ENCODE results near the gene QRICH2. TPM values are rescaled to one million over a fixed set of nuclear protein-coding genes. Genes with fewer than 3 reads are reported as not detected.

The QRICH2 gene
- total RNA-seq, 2 experiments from 2014 or later = 7.2 to 9.4 TPM

DNA sequence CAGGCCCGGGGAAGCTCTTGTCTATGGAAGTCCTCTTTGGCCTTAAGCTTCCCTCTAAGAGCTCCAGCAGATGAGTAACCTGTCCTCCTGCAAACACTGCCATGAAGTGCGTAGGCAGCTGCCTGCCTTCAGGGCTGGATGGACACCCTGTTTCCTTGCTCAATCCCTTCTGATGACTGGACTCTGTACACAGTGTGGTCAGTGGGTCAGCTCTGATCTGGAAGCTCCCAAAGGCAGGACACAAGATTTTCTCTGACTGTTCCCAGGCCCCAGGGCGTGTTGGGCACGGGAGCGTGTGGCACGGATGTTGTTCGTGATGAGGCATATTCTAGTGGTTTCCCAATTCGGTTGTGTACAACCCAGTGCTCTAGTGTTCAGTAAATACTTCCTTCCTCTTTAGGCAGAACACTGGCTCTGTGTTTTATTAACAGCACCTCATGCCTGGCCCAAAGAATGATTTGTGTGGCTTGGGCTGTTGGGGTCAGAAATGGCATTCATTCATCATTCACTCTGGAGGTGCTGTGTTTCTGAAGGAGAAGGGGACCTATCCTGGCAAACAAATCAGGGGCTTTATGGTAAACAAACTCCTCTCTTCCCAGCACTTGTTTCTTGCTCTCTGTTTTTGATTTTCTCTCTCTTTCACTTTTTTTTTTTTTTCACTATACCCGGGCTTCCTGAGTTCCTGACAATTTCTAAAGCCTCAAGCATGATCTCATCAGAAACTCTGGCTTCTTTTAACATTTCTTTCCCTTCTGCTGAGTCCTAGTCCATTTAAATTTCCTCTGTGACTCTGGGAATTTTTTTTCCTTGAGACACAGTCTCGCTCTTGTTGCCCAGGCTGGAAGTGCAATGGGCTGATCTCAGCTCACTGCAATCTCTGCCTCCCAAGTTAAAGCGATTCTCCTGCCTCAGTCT, 55.8 kb downstream of the QRICH2 start:
- H2AFZ ChIP-seq (ENCODE audit: low read length) = peak overlapping the region; percentile 75
- CTCF ChIA-PET (ENCODE audit: unreplicated experiment) = no interaction called here
- H3K4me2 ChIP-seq (ENCODE audit: low read length) = peak overlapping the region; percentile 25; the same call in 1 of the 2 replicates
- H3K27ac ChIP-seq (ENCODE audit: low read depth, low read length, poor library complexity, severe bottlenecking) = no peak overlapping the region
- no peaks in the 10 kb centered on the region for H4K20me1 ChIP-seq (ENCODE audit: insufficient read depth, low read length)
- intact Hi-C loops (cut with micrococcal nuclease; ENCODE audit: unreplicated experiment) = no loop called here
- BruUV-seq (replicated peaks) = no TSS peak
- no peaks in the 10 kb centered on the region for H3K36me3 ChIP-seq (ENCODE audit: insufficient read depth, low read length)
- no peaks in the 10 kb centered on the region for H3K79me2 ChIP-seq (ENCODE audit: insufficient read depth, low read depth, low read length)
- TF ChIP-seq CTCF (conservative IDR thresholded peaks at IDR 0.05; ENCODE audit: low read length) = no peak
- no peak for TF ChIP-seq EZH2phosphoT487 (IDR thresholded peaks at IDR 0.05; ENCODE audit: borderline replicate concordance, low read depth, low read length)
- H3K4me1 ChIP-seq (ENCODE audit: insufficient read depth, low read length, poor library complexity, severe bottlenecking) = peaks cover 12% of the 10 kb centered on the region
- DNase-seq (ENCODE audit: low spot score) = peak; percentile 41
- POLR2A ChIA-PET = interaction anchor here (0.5 to 9.4 kb wide), 2 partner anchors 10 to 182 kb away, joined by 5 to 71 read pairs; partner anchors contain the start of gene UBALD2
- no peaks in the 10 kb centered on the region for H3K9me2 ChIP-seq (ENCODE audit: insufficient read depth, low read length)
- no peak overlapping the region for H3K4me3 ChIP-seq (ENCODE audit: low read depth, low read length, poor library complexity, severe bottlenecking)
- no peaks in the 10 kb centered on the region for H3K9me3 ChIP-seq (ENCODE audit: low read length)

DNA sequence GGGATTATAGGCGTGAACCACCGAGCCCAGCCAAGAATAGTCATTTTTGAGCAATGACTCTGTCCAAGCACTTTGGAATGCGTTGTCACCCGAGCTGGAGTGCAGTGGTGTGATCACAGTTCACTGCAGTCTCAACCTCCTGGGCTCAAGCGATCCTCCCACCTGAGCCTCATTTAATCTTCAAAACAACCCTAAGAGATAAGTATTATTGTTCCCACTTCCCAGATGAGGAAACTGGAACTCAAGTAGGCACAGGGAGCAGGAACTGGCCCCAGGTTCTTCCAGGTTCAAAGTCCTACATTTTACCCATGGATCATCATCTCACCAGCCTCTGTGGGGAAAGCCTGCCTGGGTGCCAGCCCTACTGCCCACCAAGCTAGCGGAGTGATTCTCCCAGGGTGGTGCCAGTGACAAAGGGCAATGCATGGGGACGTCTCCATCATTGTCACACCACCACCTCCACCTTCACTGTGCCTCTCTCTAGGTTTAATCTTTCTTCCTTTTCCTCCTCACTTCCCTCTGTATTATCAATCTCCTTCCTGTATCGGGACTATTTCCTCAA, 56.5 kb downstream of the QRICH2 start:
- H4K20me1 ChIP-seq (ENCODE audit: insufficient read depth, low read length) = no peaks in the 10 kb centered on the region
- peak overlapping the region; percentile 75 for H2AFZ ChIP-seq (ENCODE audit: low read length)
- CTCF ChIA-PET (ENCODE audit: unreplicated experiment) = no interaction called here
- no peaks in the 10 kb centered on the region for H3K36me3 ChIP-seq (ENCODE audit: insufficient read depth, low read length)
- no peaks in the 10 kb centered on the region for H3K79me2 ChIP-seq (ENCODE audit: insufficient read depth, low read depth, low read length)
- no peak overlapping the region for H3K27ac ChIP-seq (ENCODE audit: low read depth, low read length, poor library complexity, severe bottlenecking)
- no peak for DNase-seq (ENCODE audit: low spot score)
- BruUV-seq (replicated peaks) = no TSS peak
- H3K9me2 ChIP-seq (ENCODE audit: insufficient read depth, low read length) = no peaks in the 10 kb centered on the region
- H3K4me3 ChIP-seq (ENCODE audit: low read depth, low read length, poor library complexity, severe bottlenecking) = no peak overlapping the region
- H3K4me1 ChIP-seq (ENCODE audit: insufficient read depth, low read length, poor library complexity, severe bottlenecking) = peaks cover 15% of the 10 kb centered on the region
- POLR2A ChIA-PET = interaction anchor here (9.4 kb wide), 1 partner anchor 11 kb away, joined by 71 read pairs; the partner anchor contains the start of gene UBALD2
- TF ChIP-seq EZH2phosphoT487 (IDR thresholded peaks at IDR 0.05; ENCODE audit: borderline replicate concordance, low read depth, low read length) = no peak
- TF ChIP-seq CTCF (conservative IDR thresholded peaks at IDR 0.05; ENCODE audit: low read length) = no peak
- H3K4me2 ChIP-seq (ENCODE audit: low read length) = peak overlapping the region; percentile 25; the same call in 1 of the 2 replicates
- no peaks in the 10 kb centered on the region for H3K9me3 ChIP-seq (ENCODE audit: low read length)
- intact Hi-C loops (cut with micrococcal nuclease; ENCODE audit: unreplicated experiment) = no loop called here
